ENCODE measurements around the gene RGS1.

- TF ChIP-seq POLR2AphosphoS5 (IDR thresholded peaks at IDR 0.05; ENCODE audit: low read depth, low read length), result no peak
- no peak for TF ChIP-seq REST (IDR thresholded peaks at IDR 0.05; ENCODE audit: insufficient read depth in 1 of 2, low read depth in 2 of 2, low read length in 2 of 2)
- TF ChIP-seq SIN3A (IDR thresholded peaks at IDR 0.05; ENCODE audit: borderline replicate concordance, insufficient read depth, low read length), result no peak
- TF ChIP-seq FOXP2 (optimal IDR thresholded peaks at IDR 0.05; ENCODE audit: borderline replicate concordance, extremely low read depth, extremely low read length, insufficient read depth), result no peak
- no peak for TF ChIP-seq TAF1 (IDR thresholded peaks at IDR 0.05; ENCODE audit: borderline replicate concordance, insufficient read depth, low read length)
These were observed 24.7 kb downstream of the RGS1 start for GRCh38 chr1:192600275-192600674.
